Measurements from ENCODE around the gene USP51. TPM values are rescaled to one million over a fixed set of nuclear protein-coding genes. Genes with fewer than 3 reads are reported as not detected.
"Not testable (repeated sequence)": the region's sequence is repeated elsewhere in the genome, so short reads cannot be mapped to it uniquely, and the experiment has no call there.

The USP51 gene
- 0.45 TPM for polyA plus RNA-seq

- peaks cover 3 to 5% (median 5%) of the 10 kb centered on the region in 3 donors for H3K4me1 Mint-ChIP-seq
- H3K9me3 Mint-ChIP-seq, result no peaks in the 10 kb centered on the region
- peaks cover 3% of the 10 kb centered on the region for H3K27me3 Mint-ChIP-seq
- peak within 1 kb of the TSS; percentile 92 to 100 (median 94) for H3K4me3 Mint-ChIP-seq
- H3K27ac Mint-ChIP-seq, result peak within 1 kb of the TSS; percentile 95 to 97 (median 95)
- H3K36me3 Mint-ChIP-seq, result no peaks in the 10 kb centered on the region
These were observed at the start of gene USP51 for GRCh38 chrX:55489314-55490009. TSS of gene USP51 (minus strand) at chrX:55489848. CDS start at chrX:55488939, 909 bp downstream.

- H3K27me3 Mint-ChIP-seq, result peaks cover 2% of the 10 kb centered on the region
- no peaks in the 10 kb centered on the region for H3K4me1 Mint-ChIP-seq
- no peak overlapping the region for H3K4me3 Mint-ChIP-seq
- no peaks in the 10 kb centered on the region for H3K36me3 Mint-ChIP-seq
- no peak overlapping the region for H3K27ac Mint-ChIP-seq
- H3K9me3 Mint-ChIP-seq, result no peaks in the 10 kb centered on the region
These were observed 34.8 kb upstream of the USP51 start for GRCh38 chrX:55524487-55524886.

DNA sequence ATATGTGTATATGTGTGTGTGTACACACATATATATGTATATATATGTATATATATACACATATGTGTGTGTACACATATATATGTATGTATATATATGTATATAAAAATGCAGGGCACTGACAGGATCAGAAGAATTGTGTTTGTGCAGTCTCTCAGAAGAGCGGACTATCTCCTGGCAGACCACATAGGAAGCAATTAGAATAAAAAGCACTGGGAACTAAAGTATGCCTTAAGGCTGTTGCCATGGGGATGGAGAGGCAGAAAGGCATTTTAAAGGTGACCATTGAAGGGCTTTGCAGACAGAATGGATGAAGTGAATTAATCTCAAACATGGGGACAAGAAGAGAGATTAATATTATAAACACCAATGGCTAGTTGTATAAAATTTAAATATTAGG is 33.7 kb upstream of the USP51 start:
- Mint-ChIP-seq H3K36me3 (no peaks in the 10 kb centered on the region), H3K27ac (no peak overlapping the region), H3K27me3 (peaks cover 2% of the 10 kb centered on the region), H3K9me3 (no peaks in the 10 kb centered on the region), H3K4me1 (no peaks in the 10 kb centered on the region), H3K4me3 (no peak overlapping the region)

DNA sequence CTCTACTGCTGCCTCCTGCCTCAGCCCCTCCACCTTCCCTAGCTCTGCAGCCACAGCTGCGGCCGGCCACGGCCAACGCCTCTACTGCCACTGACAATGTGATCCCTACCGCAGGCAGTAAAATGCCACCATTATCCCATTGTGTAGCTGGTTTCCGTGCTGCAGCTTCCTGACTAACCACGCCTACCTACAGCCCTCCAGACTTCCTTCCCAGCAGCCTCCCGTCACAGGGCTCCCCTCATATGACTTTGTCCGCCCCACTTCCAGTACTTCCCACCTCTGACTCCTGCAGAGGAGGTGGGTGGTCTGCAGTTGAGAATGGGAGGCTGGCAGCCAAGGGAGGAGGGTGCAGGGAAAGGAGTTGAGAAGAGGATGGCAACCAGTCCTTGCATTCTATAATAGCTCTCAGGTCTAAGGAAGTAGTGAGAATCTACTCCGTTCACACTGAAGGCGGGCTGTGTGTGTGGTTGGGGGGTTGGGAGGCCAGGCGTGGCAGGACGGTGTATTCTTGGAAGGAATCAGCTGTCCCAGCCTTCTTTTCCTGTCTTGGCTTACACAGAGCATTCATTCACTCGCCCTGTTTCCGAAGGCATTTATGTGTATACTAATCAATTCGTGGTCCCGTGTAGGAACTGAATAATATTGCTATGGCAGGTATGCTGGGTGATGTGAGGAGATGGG is 33.1 kb upstream of the USP51 start:
- H3K27ac Mint-ChIP-seq, result no peak overlapping the region
- no peaks in the 10 kb centered on the region for H3K4me1 Mint-ChIP-seq
- no peaks in the 10 kb centered on the region for H3K36me3 Mint-ChIP-seq
- no peaks in the 10 kb centered on the region for H3K9me3 Mint-ChIP-seq
- H3K27me3 Mint-ChIP-seq, result peaks cover 2% of the 10 kb centered on the region
- no peak overlapping the region for H3K4me3 Mint-ChIP-seq

- H3K27me3 Mint-ChIP-seq, result peaks cover 2% of the 10 kb centered on the region
- H3K27ac Mint-ChIP-seq, result no peak overlapping the region
- H3K4me1 Mint-ChIP-seq, result no peaks in the 10 kb centered on the region
- no peaks in the 10 kb centered on the region for H3K9me3 Mint-ChIP-seq
- H3K36me3 Mint-ChIP-seq, result no peaks in the 10 kb centered on the region
- no peak overlapping the region for H3K4me3 Mint-ChIP-seq
These were observed 32.0 kb upstream of the USP51 start for GRCh38 chrX:55521687-55522086.

- H3K27ac Mint-ChIP-seq, H3K4me1 Mint-ChIP-seq, H3K9me3 Mint-ChIP-seq, H3K27me3 Mint-ChIP-seq, H3K36me3 Mint-ChIP-seq, H3K4me3 Mint-ChIP-seq: not testable (repeated sequence)
These were observed 27.3 kb upstream of the USP51 start for GRCh38 chrX:55516794-55517481.

DNA sequence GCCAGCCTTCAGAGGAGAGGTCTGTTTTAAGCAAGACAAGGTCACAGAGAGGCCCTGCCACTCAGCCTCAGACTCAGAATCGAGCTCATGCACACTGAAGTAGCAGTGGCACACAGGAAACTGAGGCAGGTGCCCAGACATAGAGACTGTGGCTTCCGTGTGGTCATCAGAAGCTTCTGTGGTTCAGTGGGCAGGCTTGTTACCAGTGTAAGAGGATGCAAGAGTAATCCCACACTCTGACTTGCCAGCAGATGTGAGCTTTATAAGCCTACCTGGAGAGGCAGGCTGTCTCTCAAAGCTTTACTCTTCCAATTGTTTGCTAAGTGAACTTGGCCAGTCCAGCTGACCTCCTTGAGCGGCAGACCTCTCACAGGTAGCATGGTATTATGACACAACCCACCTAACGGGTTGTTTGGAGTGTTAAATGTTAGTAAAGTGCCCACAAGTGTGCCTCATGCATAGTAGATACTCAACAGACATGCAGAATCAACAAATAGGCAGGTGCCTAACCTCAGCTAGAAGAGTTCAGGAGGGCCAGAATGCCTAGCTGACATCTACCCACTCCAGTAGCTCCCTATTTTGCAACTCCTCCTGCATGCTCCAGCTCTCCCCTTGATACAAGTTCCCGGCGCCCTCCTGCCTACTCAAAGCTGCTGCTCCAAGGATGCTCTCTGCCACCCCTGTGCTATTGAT is 23.5 kb upstream of the USP51 start:
- H3K27me3 Mint-ChIP-seq, H3K4me1 Mint-ChIP-seq, H3K27ac Mint-ChIP-seq, H3K36me3 Mint-ChIP-seq, H3K4me3 Mint-ChIP-seq, H3K9me3 Mint-ChIP-seq: not testable (repeated sequence)

GRCh38 chrX:55508410-55509152 is 18.9 kb upstream of the USP51 start:
- H3K27me3 Mint-ChIP-seq, H3K27ac Mint-ChIP-seq, H3K4me3 Mint-ChIP-seq, H3K9me3 Mint-ChIP-seq, H3K4me1 Mint-ChIP-seq, H3K36me3 Mint-ChIP-seq: not testable (repeated sequence)

DNA sequence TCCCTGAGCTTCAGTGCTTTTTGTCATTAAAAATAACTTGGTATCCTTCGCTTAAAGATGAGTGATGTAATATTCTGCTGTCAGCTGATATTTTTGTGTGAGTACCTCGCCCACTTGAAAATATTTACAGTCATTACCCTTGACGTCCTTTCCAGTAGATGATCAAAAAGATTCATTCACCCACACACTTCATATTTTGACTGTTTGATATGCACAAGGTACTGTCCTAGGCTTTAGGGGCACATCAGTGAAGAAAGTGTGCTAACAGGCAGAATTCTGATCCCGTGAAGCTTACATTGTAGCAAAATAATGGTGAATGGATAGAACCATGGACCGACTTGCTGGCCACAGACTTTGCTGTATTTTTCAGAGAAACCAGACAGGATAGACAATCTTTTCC is 18.1 kb upstream of the USP51 start:
- not testable (repeated sequence) for H3K27me3 Mint-ChIP-seq, H3K4me1 Mint-ChIP-seq, H3K27ac Mint-ChIP-seq, H3K9me3 Mint-ChIP-seq, H3K4me3 Mint-ChIP-seq, H3K36me3 Mint-ChIP-seq

DNA sequence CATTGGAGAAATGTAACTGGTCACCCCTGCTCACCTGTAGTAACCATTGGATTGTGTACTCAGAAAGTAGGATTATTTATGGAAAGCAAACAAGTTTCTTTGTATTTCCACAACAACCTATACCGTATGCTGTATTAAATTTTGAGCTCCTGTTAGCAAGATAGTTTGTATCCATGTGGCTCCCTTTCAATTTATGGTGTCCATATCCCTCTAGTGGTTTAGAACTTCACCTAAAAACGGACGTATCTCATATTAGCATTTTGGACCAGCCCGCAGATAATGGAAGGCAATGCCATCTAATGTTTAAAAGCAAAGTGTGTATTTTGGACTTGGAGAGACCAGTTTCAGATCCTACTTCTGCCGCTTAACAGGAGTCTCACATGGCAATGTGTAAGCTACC is 17.4 kb upstream of the USP51 start:
- H3K27ac Mint-ChIP-seq, H3K4me3 Mint-ChIP-seq, H3K36me3 Mint-ChIP-seq, H3K4me1 Mint-ChIP-seq, H3K9me3 Mint-ChIP-seq, H3K27me3 Mint-ChIP-seq: not testable (repeated sequence)

DNA sequence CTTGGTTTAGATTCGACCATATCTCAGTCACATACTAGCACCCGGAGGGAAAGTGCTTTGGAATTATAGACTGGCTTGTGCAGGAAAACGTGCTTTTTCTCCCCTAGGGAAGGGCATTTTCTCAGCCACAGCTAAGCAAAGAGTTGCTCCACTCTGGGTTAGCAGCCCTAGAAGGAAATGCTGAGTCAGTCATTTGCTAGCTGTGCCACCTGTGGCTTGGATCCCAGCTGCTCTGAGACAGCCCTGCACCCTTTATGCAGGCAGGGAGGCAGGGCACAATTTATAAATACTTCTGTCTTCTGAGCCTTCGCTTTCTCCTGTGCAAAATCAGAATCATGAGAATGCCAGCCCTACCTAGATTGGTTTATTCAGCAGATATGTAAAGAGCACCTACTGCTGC is 1.3 kb upstream of the USP51 start:
- peak overlapping the region in 1 of 4 donors; percentile 100 for H3K4me3 Mint-ChIP-seq
- H3K27me3 Mint-ChIP-seq, result peaks cover 3% of the 10 kb centered on the region
- H3K27ac Mint-ChIP-seq, result no peak overlapping the region
- H3K9me3 Mint-ChIP-seq, result no peaks in the 10 kb centered on the region
- peaks cover 3 to 5% (median 5%) of the 10 kb centered on the region in 3 donors for H3K4me1 Mint-ChIP-seq
- no peaks in the 10 kb centered on the region for H3K36me3 Mint-ChIP-seq

- H3K4me3 Mint-ChIP-seq, result peak overlapping the region; percentile 92 to 100 (median 94)
- peak overlapping the region in 2 of 3 donors; percentile 95 to 97 for H3K27ac Mint-ChIP-seq
- H3K9me3 Mint-ChIP-seq, result no peaks in the 10 kb centered on the region
- peaks cover 3% of the 10 kb centered on the region for H3K27me3 Mint-ChIP-seq
- no peaks in the 10 kb centered on the region for H3K36me3 Mint-ChIP-seq
- peaks cover 3 to 5% (median 5%) of the 10 kb centered on the region in 3 donors for H3K4me1 Mint-ChIP-seq
These were observed 473 bp upstream of the USP51 start for GRCh38 chrX:55490121-55490520.

GRCh38 chrX:55488593-55489313 is 895 bp downstream of the USP51 start:
- Mint-ChIP-seq H3K27me3 (peaks cover 3% of the 10 kb centered on the region), H3K4me1 (peaks cover 3 to 5% (median 5%) of the 10 kb centered on the region in 3 donors), H3K27ac (peak overlapping the region; percentile 95 to 97 (median 95)), H3K4me3 (peak overlapping the region; percentile 92 to 100 (median 94)), H3K9me3 (no peaks in the 10 kb centered on the region), H3K36me3 (no peaks in the 10 kb centered on the region)

DNA sequence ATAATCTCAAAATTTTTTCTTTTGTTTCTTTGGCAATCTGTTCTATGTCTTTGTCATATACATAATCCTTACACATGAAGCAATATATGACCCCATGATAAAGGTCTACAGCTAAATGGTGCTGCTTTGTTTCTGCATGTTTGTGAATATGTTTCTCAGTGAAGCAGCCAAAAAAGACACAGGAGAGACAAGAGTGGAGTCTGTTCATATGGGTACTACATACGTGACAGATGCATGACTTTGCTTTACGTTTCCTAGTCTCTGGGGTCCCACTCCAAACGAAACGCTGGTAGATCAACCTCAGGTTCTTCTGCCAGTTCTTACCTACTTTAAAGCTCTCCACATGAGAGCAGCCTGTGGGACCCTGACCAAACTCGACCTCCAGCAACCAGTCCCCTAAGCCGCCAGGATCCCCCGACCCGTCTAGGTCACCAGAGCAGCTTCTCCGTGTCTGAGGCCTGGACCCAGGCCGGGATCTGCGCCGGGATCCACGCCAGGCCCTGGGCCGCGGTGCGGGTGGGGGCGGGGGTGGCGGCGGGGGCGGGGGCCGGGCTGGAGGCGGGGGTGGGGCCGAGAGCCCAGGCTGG is 1.5 kb downstream of the USP51 start:
- no peaks in the 10 kb centered on the region for H3K36me3 Mint-ChIP-seq
- no peaks in the 10 kb centered on the region for H3K9me3 Mint-ChIP-seq
- H3K4me1 Mint-ChIP-seq, result peaks cover 3 to 5% (median 5%) of the 10 kb centered on the region in 3 donors
- H3K27me3 Mint-ChIP-seq, result peaks cover 3% of the 10 kb centered on the region
- H3K4me3 Mint-ChIP-seq, result peak overlapping the region; percentile 92 to 100 (median 94)
- peak overlapping the region; percentile 76 to 95 (median 95) for H3K27ac Mint-ChIP-seq
